HFFc6 (cell line): ENCODE measurements around the gene LRRC27. TPM values are rescaled to one million over a fixed set of nuclear protein-coding genes. Genes with fewer than 3 reads are reported as not detected.
"Not testable (repeated sequence)": the region's sequence is repeated elsewhere in the genome, so short reads cannot be mapped to it uniquely, and the experiment has no call there.

ENCODE experiments used
- DNase-seq: peaks from one replicate; pipeline ENCODE4 v3.0.0-alpha.2; 2018
- H3K27ac Mint-ChIP-seq: 2 replicates; pipeline ENCODE4 v1.8.0; 2020; ENCODE audit warnings: mild to moderate bottlenecking, mixed read lengths
- H3K27me3 Mint-ChIP-seq: 2 replicates; pipeline ENCODE4 v1.8.0; 2021; ENCODE audit warnings: mild to moderate bottlenecking, moderate library complexity, mixed read lengths; ENCODE audit not compliant: insufficient read depth
- H3K36me3 Mint-ChIP-seq: 2 replicates; pipeline ENCODE4 v1.8.0; 2021; ENCODE audit warnings: low read depth, mixed read lengths
- H3K4me1 Mint-ChIP-seq: 2 replicates; pipeline ENCODE4 v1.8.0; 2020; ENCODE audit warnings: low read depth, mixed read lengths
- H3K4me3 Mint-ChIP-seq: 2 replicates; pipeline ENCODE4 v1.8.0; 2020; ENCODE audit warnings: mild to moderate bottlenecking, moderate library complexity, mixed read lengths
- H3K9me3 Mint-ChIP-seq: 2 replicates; pipeline ENCODE4 v1.8.0; 2020; ENCODE audit warnings: mild to moderate bottlenecking, mixed read lengths
- total RNA-seq, 6 experiments: library from RNA; stranded (reverse); fragmentation: NEBNext Ultra II Directional; extraction: Animal tissue kit (Norgen Biotek cat#: 25700); gene quantifications; 2 replicates in 1 of 6; 3 replicates in 5 of 6; pipeline ENCODE4 v1.2.3, GENCODE V29; 2021
- TF ChIP-seq, protein P1 (sequence below): fragments of 200-600 bp; sonication (generic); IDR thresholded peaks from 2 replicates; pipeline ENCODE4 v1.5.0; 2021; ENCODE audit warnings: antibody characterized with exemption, mild to moderate bottlenecking

The LRRC27 gene
- total RNA-seq, 6 experiments from 2014 or later, result 4.7 to 6.7 (median 6.0) TPM

DNA sequence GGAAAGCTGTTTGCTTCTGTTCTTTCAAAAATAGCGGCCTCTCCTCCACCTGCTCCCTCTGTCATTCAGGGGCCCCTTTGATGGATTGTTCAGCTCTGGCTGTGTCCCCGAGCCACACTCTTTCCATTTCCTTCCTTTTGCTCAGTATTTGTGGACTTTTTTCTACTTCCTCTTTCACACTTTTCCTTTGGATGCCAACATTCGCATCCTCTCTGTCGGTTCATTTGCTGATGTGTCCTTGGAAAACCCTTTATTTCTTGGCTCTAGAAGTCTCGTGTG lies 53.3 kb downstream of the LRRC27 start:
- DNase-seq, result no peak
- H3K4me1 Mint-ChIP-seq, result peaks cover 14% of the 10 kb centered on the region
- no peaks in the 10 kb centered on the region; the same call in 1 of the 2 replicates for H3K9me3 Mint-ChIP-seq
- no peaks in the 10 kb centered on the region for H3K36me3 Mint-ChIP-seq
- peaks cover 11% of the 10 kb centered on the region; the same call in 1 of the 2 replicates for H3K27me3 Mint-ChIP-seq
- TF ChIP-seq, protein P1, sequence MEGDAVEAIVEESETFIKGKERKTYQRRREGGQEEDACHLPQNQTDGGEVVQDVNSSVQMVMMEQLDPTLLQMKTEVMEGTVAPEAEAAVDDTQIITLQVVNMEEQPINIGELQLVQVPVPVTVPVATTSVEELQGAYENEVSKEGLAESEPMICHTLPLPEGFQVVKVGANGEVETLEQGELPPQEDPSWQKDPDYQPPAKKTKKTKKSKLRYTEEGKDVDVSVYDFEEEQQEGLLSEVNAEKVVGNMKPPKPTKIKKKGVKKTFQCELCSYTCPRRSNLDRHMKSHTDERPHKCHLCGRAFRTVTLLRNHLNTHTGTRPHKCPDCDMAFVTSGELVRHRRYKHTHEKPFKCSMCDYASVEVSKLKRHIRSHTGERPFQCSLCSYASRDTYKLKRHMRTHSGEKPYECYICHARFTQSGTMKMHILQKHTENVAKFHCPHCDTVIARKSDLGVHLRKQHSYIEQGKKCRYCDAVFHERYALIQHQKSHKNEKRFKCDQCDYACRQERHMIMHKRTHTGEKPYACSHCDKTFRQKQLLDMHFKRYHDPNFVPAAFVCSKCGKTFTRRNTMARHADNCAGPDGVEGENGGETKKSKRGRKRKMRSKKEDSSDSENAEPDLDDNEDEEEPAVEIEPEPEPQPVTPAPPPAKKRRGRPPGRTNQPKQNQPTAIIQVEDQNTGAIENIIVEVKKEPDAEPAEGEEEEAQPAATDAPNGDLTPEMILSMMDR, result no peak
- H3K27ac Mint-ChIP-seq, result no peak overlapping the region
- H3K4me3 Mint-ChIP-seq, result no peak overlapping the region

DNA sequence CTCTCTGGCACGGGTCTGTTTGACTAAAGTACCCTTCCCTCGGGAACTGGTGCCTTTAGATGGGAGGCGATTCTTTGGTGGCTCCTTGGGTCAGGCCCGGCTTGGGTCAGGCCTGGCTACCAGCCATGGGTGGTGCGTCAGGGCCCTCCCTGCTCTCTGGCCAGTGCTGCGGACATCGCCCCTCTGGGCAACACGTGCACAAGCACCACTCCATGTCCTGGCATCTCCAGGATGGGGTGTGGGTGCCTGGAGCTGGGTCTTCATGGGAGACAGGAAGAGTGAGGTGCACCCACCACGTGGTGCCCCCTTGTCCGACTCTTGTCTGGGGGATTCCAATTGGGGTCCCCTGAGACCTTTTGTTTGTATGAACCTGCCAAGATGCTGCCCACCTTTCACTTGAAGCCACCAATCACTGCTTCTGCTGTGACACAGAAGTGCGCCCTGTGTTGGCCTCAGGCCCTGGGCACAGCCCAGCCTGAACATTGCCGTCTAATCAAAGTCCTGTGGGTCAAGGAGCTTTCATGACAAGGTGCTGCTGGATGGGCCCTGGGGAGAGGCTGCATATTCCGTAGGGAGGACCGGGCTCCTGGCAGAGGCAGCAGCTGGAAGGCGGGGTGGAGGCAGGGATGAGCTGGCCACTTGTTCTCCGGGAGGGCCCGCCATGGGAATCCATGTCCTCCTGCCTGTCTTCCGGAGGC lies 53.9 kb downstream of the LRRC27 start:
- no peaks in the 10 kb centered on the region; the same call in 1 of the 2 replicates for H3K9me3 Mint-ChIP-seq
- TF ChIP-seq, protein P1, result no peak
- DNase-seq, result no peak
- H3K4me3 Mint-ChIP-seq, result no peak overlapping the region
- peaks cover 14% of the 10 kb centered on the region for H3K4me1 Mint-ChIP-seq
- H3K27me3 Mint-ChIP-seq, result peaks cover 11% of the 10 kb centered on the region; the same call in 1 of the 2 replicates
- H3K36me3 Mint-ChIP-seq, result no peaks in the 10 kb centered on the region
- no peak overlapping the region for H3K27ac Mint-ChIP-seq

DNA sequence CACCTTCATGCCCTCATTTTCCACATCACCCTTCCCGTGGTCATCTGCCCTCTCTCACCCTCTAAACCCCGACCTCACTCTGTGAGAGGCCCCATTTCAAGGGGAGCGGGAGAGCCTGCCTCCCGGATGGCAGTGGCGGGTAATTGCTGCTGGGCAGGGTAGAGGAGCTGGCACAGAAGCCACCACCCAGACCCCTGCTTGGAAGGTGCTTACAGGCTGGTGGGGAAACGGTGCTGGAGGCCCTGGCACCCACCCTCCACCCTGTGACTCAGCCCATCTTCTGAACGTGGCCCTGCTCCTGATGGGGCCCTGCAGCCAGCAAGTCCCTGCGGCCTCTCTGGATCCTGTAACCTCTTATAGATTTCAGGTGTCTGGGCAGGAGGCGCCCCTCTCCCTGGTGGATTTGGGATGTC lies 54.4 kb downstream of the LRRC27 start:
- Mint-ChIP-seq H3K36me3 (no peaks in the 10 kb centered on the region), H3K27ac (no peak overlapping the region), H3K27me3 (peaks cover 11% of the 10 kb centered on the region), H3K4me3 (no peak overlapping the region), H3K4me1 (peaks cover 13% of the 10 kb centered on the region), H3K9me3 (no peaks in the 10 kb centered on the region; the same call in 1 of the 2 replicates)
- TF ChIP-seq, protein P1, result no peak
- DNase-seq, result no peak

DNA sequence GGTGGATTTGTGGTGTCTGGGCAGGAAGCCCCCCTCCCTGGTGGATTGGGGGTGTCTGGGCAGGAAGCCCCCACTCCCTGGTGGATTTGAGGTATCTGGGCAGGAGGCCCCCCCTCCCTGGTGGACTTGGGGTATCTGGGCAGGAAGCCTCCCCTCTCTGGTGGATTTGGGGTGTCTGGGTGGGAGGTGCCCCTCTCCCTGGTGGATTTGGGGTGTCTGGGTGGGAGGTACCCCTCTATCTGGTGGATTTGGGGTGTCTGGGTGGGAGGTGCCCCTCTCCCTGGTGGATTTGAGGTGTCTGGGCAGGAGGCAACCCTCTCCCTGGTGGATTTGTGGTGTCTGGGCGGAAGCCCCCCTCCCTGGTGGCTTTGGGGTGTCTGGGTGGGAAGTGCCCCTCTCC lies 54.9 kb downstream of the LRRC27 start:
- not testable (repeated sequence) for H3K27ac Mint-ChIP-seq, H3K27me3 Mint-ChIP-seq, DNase-seq, H3K9me3 Mint-ChIP-seq, H3K4me1 Mint-ChIP-seq, H3K4me3 Mint-ChIP-seq, H3K36me3 Mint-ChIP-seq

DNA sequence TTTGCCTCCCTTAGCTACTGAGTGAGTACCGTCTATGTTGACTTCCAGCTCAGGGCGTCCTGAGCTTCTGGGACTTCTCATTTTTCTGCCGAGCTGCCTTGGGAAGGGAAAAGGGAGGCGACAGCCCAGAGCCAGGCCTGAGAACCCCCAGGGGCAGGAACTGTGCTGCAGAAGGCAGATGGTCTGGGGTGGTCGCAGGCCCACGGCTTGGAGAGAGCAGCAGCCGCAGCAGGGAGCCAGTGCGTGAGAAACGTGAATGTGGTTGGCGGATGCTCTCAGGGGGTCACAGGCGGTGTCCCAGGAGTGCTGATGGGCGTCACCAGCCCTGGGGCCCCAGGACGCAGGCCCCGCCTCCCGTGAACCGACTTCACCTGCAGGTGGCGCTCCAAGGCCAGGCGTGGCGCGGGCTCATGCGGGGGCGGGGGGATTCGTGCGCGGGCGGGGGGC lies 55.8 kb downstream of the LRRC27 start:
- TF ChIP-seq, protein P1, result peak; percentile 73
- peaks cover 8% of the 10 kb centered on the region for H3K27me3 Mint-ChIP-seq
- H3K27ac Mint-ChIP-seq, result no peak overlapping the region
- H3K36me3 Mint-ChIP-seq, result no peaks in the 10 kb centered on the region
- H3K4me1 Mint-ChIP-seq, result no peaks in the 10 kb centered on the region; the same call in 1 of the 2 replicates
- no peaks in the 10 kb centered on the region for H3K9me3 Mint-ChIP-seq
- no peak overlapping the region for H3K4me3 Mint-ChIP-seq
- no peak for DNase-seq

DNA sequence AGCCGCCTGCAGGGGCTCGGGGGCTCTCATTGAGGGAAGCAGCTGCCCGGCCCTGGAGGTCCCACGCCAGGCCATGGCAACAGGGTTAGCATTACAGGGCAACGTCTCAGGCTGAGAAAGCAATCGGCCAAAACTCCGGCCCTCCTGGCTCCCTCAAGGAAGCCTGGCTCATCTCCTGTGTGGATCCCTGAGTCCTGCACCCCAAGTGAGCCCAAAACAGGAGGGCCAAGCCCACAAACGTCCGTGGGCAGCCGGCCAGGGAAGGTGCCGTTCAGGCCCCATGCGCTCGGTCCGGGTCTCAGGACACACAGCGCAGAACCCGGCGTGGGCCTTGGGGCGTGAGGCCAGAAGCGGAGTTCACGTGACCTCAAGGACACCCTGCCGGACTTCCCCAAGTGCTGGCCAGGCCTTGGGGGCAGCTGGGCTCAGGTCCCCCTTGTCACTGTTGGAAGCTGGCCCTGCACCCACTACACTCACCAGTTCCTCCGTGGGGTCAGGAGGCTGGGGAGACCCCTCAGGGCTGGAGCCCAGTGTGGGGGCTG lies 57.0 kb downstream of the LRRC27 start:
- TF ChIP-seq, protein P1, result no peak
- Mint-ChIP-seq H3K27ac (no peak overlapping the region), H3K36me3 (no peaks in the 10 kb centered on the region), H3K9me3 (no peaks in the 10 kb centered on the region), H3K4me1 (peaks cover 11% of the 10 kb centered on the region), H3K4me3 (no peak overlapping the region), H3K27me3 (peaks cover 7% of the 10 kb centered on the region)
- DNase-seq, result no peak
